Smooth muscle cell of the umbilical artery (primary cell): Measurements from ENCODE around the gene FEM1B. TPM values are rescaled to one million over a fixed set of nuclear protein-coding genes. Genes with fewer than 3 reads are reported as not detected.

ENCODE experiments used
- total RNA-seq: library from RNA; depleted of rRNA; stranded (reverse); fragments of >200 nt; gene quantifications from 2 replicates; pipeline ENCODE4 v1.2.3, GENCODE V29; 2014

FEM1B gene
- 35.3 and 47.7 TPM in 2 replicates for total RNA-seq

GRCh38 chr15:68277603-68278344 lies at the start of gene FEM1B:
Gene FEM1B, plus strand, starts transcription at chr15:68277745. Its CDS starts 673 bp downstream, at chr15:68278418.

DNA sequence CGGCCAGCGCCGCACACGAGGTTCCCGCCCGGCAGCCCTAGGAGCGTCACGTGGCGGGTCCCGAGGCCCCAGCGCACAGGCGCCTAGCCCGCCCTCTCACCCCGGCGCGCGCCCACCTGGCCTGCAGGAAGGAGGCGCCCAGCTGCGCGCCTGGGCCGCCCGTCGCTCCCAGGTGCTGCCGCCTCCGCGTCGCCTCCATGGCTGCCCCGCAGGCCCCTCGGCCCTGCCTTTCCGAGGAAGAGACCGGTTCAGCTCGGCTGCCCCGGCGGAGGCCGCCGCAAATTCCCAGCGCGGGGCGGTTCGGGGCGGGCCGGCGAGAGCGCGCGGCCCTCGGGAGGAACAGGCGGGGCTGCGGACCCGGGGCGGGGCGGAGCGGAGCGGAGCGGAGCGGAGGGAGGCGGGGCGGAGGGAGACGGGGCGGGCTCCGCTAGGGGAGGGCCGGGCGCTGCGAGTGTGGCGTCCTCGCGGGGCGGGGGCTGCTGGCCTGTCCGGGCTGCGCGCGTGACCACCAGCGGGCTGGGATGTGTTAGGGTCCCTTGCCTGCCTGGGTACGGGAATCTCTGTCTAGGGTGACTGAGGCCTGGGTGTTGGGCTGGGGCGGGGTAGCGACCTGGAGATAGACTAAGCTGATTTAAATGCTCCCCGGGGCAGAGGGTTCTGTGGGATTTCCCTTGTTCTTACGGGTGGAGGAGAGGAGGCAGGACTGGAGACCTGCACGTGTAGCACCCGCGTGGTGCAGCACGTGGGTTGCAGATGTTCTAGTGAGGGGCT lies 48.0 kb upstream of the FEM1B start, which contains the start of gene CLN6:
CLN6 (minus strand) TSS at position 343 of the 771 bp plus-strand sequence; CDS start at position 199, 144 bp downstream.

Other genes starting within 250 kb of the FEM1B start
- 9.2 and 13.7 TPM in 2 replicates for gene PIAS1, start 223.4 kb upstream of the FEM1B start, total RNA-seq
- 0.30 and 2.1 TPM in 2 replicates for gene CALML4, start 72.4 kb upstream of the FEM1B start, total RNA-seq
- 7.1 and 10.3 TPM in 2 replicates for gene CLN6, start 48.0 kb upstream of the FEM1B start, total RNA-seq
- gene ITGA11, start 154.4 kb downstream of the FEM1B start, total RNA-seq, result 52.5 and 166 TPM in 2 replicates